K562 (cell line): Measurements from ENCODE around the gene TGFBR3L. TPM values are rescaled to one million over a fixed set of nuclear protein-coding genes. Genes with fewer than 3 reads are reported as not detected.

Experiments
- CEBPB ChIP-seq: fragments of 450-650 bp; IDR thresholded peaks from 2 replicates; pipeline ENCODE4 v1.6.1; 2016; ENCODE audit warnings: missing genetic modification characterization, missing compliant biosample characterization
- ESRRB ChIP-seq: fragments of 250-450 bp; sonication (Bioruptor Pico); IDR thresholded peaks from 2 replicates; pipeline ENCODE4 v1.5.0; 2020; ENCODE audit warnings: mild to moderate bottlenecking, moderate library complexity, borderline replicate concordance
- FOS ChIP-seq: IDR thresholded peaks from 3 replicates; pipeline ENCODE4 v1.6.1; 2011; ENCODE audit not compliant: insufficient read length; ENCODE audit errors: extremely low read depth
- GABPB1 ChIP-seq: sonication (generic); formaldehyde crosslinking; IDR thresholded peaks from 2 replicates; pipeline ENCODE4 v1.8.0; 2022; ENCODE audit warnings: mild to moderate bottlenecking, missing genetic modification reagents
- JUN ChIP-seq, 2 experiments: sonication (generic) in 1 of 2; formaldehyde crosslinking in 1 of 2; IDR thresholded peaks; 2 replicates each; pipeline versions ENCODE4 v1.6.1 to v1.8.0; 2012 to 2022; ENCODE audit warnings: borderline replicate concordance in 2 of 2, mild to moderate bottlenecking in 2 of 2, improper control_type of control experiment in 1 of 2, low read depth in 1 of 2, low read length in 1 of 2, missing genetic modification reagents in 1 of 2
- MAZ ChIP-seq, 2 experiments: fragments of 450-650 bp in 1 of 2; sonication (generic) in 1 of 2; formaldehyde crosslinking; IDR thresholded peaks in 1 of 2; conservative IDR thresholded peaks in 1 of 2; 2 replicates each; pipeline versions ENCODE4 v1.4.0 to v1.5.0; 2020; ENCODE audit warnings: mild to moderate bottlenecking in 1 of 2, missing genetic modification reagents in 1 of 2
- MEF2A ChIP-seq: IDR thresholded peaks from 2 replicates; pipeline ENCODE4 v1.6.1; 2011; ENCODE audit warnings: low read depth, mild to moderate bottlenecking, low read length, moderate library complexity; ENCODE audit not compliant: control insufficient read depth
- PPARD ChIP-seq: fragments of 250-450 bp; sonication (Bioruptor Pico); IDR thresholded peaks from 2 replicates; pipeline ENCODE4 v1.8.0; 2022; ENCODE audit warnings: inconsistent platforms, mild to moderate bottlenecking, moderate library complexity
- RBBP5 ChIP-seq: fragments of 200-600 bp; sonication (generic); IDR thresholded peaks from 2 replicates; pipeline ENCODE4 v1.6.1; 2012; ENCODE audit warnings: borderline replicate concordance, mild to moderate bottlenecking, low read length, control low read depth, inconsistent platforms; ENCODE audit not compliant: insufficient read depth, poor library complexity, severe bottlenecking
- ZNF143 ChIP-seq: sonication (generic); formaldehyde crosslinking; IDR thresholded peaks from 2 replicates; pipeline ENCODE4 v1.9.0; 2022; ENCODE audit warnings: mild to moderate bottlenecking, missing genetic modification reagents
- ZNF324 ChIP-seq: fragments of 250-450 bp; sonication (Bioruptor Pico); IDR thresholded peaks from 2 replicates; pipeline ENCODE4 v1.4.0; 2020; ENCODE audit warnings: mild to moderate bottlenecking
- ZNF408 ChIP-seq: fragments of 250-450 bp; sonication (Bioruptor Pico); IDR thresholded peaks from 2 replicates; pipeline ENCODE4 v1.4.0; 2020; ENCODE audit warnings: low read depth, mild to moderate bottlenecking, moderate library complexity
- polyA plus RNA-seq, 8 experiments: library from polyadenylated mRNA; depleted of rRNA in 4 of 8; stranded (reverse) in 5 of 8; unstranded in 3 of 8; fragments of >200 nt; fragmentation: Nextera tagmentation in 2 of 8; fragmentation: Illumina TruSeq in 1 of 8; extraction: Ambion mirVana in 2 of 8; extraction: Trizol in 1 of 8; gene quantifications; 2 replicates each; pipeline versions ENCODE4 v1.2.1 to v1.2.3, GENCODE V29; 2011 to 2014; ENCODE audit warnings: inconsistent platforms in 1 of 8, missing spikeins in 1 of 8
- total RNA-seq, 7 experiments: library from RNA; depleted of rRNA in 6 of 7; stranded (reverse); fragments of >200 nt in 6 of 7; fragmentation: Illumina TruSeq in 2 of 7; extraction: Trizol in 2 of 7; gene quantifications; 2 replicates each; pipeline versions ENCODE4 v1.2.1 to v1.2.3, GENCODE V29; 2011 to 2021; ENCODE audit warnings: low replicate concordance in 1 of 7
- TF ChIP-seq, protein P1 (sequence below): fragments of 250-450 bp; sonication (Bioruptor Pico); IDR thresholded peaks from 2 replicates; pipeline ENCODE4 v1.4.0; 2020
- TF ChIP-seq, protein P2 (sequence below): fragments of 200-800 bp; sonication (Bioruptor generic); IDR thresholded peaks from 2 replicates; pipeline ENCODE4 v1.6.1; 2017; ENCODE audit warnings: missing genetic modification characterization, missing compliant biosample characterization
- TF ChIP-seq, protein P3 (sequence below), 2 experiments: IDR thresholded peaks; 2 replicates each; pipeline ENCODE4 v1.6.1; 2011; ENCODE audit warnings: borderline replicate concordance in 1 of 2, control low read depth in 1 of 2, low read depth in 1 of 2, low read length in 1 of 2, mild to moderate bottlenecking in 1 of 2, mixed read lengths in 1 of 2, moderate library complexity in 1 of 2; ENCODE audit not compliant: insufficient read depth in 1 of 2, insufficient read length in 1 of 2, poor library complexity in 1 of 2, severe bottlenecking in 1 of 2; ENCODE audit errors: extremely low read depth in 1 of 2

Gene TGFBR3L
- total and polyA plus RNA-seq, 9 of the 15 experiments (the other 6 are each of a cell fraction or from before 2014, with no cell fraction given) = not detected

DNA sequence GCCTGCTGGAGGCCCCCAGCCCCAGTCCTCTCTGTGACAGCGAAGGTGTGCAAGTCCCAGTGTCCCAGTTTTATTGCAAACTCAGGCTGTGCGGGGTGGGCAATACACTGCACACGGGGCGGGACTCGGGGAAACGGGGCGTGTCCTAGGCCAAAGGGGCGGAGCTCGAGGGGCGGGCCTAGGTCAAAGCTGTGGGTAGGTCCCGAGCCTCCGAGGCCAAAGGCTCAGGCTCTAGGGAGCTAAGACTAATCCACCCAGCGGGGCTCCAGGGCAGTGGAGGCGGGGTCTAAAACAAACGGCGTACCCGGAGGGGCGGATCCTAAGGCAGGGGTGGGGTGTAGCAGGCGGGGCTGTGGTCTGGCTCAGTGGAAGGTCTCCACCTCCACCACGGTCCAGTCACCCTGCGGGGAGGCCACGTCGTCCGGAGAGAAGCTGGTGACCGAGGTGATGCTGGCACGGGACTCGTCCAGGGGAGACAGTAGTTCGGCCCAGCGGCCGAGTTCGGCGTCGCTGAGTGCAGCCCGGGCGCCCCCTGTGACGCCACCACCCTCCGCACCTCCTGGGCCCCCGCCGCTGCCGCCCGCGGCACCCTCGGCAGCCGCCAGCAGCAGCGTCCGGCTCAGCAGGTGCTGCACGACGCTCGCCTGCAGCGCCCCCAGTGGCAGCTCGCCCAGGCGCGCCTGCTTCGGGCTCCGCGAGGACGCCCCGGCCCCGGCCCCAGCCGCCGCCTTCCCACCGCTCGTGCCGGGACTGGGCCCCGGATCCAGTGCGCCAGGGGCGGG, 45.8 kb upstream of the TGFBR3L start (continued):
- TF ChIP-seq, protein P1, sequence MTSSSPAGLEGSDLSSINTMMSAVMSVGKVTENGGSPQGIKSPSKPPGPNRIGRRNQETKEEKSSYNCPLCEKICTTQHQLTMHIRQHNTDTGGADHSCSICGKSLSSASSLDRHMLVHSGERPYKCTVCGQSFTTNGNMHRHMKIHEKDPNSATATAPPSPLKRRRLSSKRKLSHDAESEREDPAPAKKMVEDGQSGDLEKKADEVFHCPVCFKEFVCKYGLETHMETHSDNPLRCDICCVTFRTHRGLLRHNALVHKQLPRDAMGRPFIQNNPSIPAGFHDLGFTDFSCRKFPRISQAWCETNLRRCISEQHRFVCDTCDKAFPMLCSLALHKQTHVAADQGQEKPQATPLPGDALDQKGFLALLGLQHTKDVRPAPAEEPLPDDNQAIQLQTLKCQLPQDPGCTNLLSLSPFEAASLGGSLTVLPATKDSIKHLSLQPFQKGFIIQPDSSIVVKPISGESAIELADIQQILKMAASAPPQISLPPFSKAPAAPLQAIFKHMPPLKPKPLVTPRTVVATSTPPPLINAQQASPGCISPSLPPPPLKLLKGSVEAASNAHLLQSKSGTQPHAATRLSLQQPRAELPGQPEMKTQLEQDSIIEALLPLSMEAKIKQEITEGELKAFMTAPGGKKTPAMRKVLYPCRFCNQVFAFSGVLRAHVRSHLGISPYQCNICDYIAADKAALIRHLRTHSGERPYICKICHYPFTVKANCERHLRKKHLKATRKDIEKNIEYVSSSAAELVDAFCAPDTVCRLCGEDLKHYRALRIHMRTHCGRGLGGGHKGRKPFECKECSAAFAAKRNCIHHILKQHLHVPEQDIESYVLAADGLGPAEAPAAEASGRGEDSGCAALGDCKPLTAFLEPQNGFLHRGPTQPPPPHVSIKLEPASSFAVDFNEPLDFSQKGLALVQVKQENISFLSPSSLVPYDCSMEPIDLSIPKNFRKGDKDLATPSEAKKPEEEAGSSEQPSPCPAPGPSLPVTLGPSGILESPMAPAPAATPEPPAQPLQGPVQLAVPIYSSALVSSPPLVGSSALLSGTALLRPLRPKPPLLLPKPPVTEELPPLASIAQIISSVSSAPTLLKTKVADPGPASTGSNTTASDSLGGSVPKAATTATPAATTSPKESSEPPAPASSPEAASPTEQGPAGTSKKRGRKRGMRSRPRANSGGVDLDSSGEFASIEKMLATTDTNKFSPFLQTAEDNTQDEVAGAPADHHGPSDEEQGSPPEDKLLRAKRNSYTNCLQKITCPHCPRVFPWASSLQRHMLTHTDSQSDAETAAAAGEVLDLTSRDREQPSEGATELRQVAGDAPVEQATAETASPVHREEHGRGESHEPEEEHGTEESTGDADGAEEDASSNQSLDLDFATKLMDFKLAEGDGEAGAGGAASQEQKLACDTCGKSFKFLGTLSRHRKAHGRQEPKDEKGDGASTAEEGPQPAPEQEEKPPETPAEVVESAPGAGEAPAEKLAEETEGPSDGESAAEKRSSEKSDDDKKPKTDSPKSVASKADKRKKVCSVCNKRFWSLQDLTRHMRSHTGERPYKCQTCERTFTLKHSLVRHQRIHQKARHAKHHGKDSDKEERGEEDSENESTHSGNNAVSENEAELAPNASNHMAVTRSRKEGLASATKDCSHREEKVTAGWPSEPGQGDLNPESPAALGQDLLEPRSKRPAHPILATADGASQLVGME (CRISPR knock-in tag) = 0 out of 2 replicates have a peak, but pooled peaks have one; percentile 40
- TF ChIP-seq, protein P2, sequence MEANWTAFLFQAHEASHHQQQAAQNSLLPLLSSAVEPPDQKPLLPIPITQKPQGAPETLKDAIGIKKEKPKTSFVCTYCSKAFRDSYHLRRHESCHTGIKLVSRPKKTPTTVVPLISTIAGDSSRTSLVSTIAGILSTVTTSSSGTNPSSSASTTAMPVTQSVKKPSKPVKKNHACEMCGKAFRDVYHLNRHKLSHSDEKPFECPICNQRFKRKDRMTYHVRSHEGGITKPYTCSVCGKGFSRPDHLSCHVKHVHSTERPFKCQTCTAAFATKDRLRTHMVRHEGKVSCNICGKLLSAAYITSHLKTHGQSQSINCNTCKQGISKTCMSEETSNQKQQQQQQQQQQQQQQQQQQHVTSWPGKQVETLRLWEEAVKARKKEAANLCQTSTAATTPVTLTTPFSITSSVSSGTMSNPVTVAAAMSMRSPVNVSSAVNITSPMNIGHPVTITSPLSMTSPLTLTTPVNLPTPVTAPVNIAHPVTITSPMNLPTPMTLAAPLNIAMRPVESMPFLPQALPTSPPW (CRISPR knock-in tag) = peak; percentile 75
- TF ChIP-seq MAZ (CRISPR knock-in tag; conservative IDR thresholded peaks at IDR 0.05 in 1 of 2, IDR thresholded peaks at IDR 0.05 in 1 of 2) (peak; percentile 21 to 67; a peak in 3 of 4 replicates), JUN (IDR thresholded peaks at IDR 0.05; ENCODE audit: borderline replicate concordance, low read depth, low read length) (0 out of 2 replicates have a peak, but pooled peaks have one; percentile 17), JUN (CRISPR knock-in tag; IDR thresholded peaks at IDR 0.05; ENCODE audit: borderline replicate concordance) (no peak), RBBP5 (no peak), CEBPB (no peak), ZNF324 (CRISPR knock-in tag) (no peak), ZNF408 (CRISPR knock-in tag) (no peak), GABPB1 (CRISPR knock-in tag) (peak; percentile 68), FOS (no peak), MEF2A (no peak), ESRRB (CRISPR knock-in tag) (no peak), PPARD (CRISPR knock-in tag) (no peak), ZNF143 (CRISPR knock-in tag) (no peak)
- TF ChIP-seq, protein P3, sequence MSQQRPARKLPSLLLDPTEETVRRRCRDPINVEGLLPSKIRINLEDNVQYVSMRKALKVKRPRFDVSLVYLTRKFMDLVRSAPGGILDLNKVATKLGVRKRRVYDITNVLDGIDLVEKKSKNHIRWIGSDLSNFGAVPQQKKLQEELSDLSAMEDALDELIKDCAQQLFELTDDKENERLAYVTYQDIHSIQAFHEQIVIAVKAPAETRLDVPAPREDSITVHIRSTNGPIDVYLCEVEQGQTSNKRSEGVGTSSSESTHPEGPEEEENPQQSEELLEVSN (IDR thresholded peaks at IDR 0.05; ENCODE audit: borderline replicate concordance in 1 of 2, extremely low read depth in 1 of 2, insufficient read depth in 1 of 2, insufficient read length in 1 of 2, low read depth in 1 of 2, low read length in 1 of 2, poor library complexity in 1 of 2, severe bottlenecking in 1 of 2) = peak; percentile 70 to 96
